CD4-positive, alpha-beta T cell treated with Interferon gamma for 1 hour (primary cell): Measurements from ENCODE around the gene IFITM5.

Experiments used
- DNase-seq: peaks from one replicate; pipeline ENCODE4 v3.0.0-alpha.2; 2020

IFITM5 gene

GRCh38 chr11:282171-282570, 17.2 kb downstream of the IFITM5 start:
- no peak for DNase-seq

GRCh38 chr11:281486-282161, 17.7 kb downstream of the IFITM5 start:
- no peak for DNase-seq

- peak; percentile 41 for DNase-seq
Observed at GRCh38 chr11:280706-281485, 18.4 kb downstream of the IFITM5 start.

- DNase-seq, result peak; percentile 51
Observed at GRCh38 chr11:279966-280705, 19.2 kb downstream of the IFITM5 start.

- DNase-seq, result no peak
Observed at GRCh38 chr11:279040-279965, 20.0 kb downstream of the IFITM5 start.

- no peak for DNase-seq
Observed at GRCh38 chr11:278001-278951, 21.1 kb downstream of the IFITM5 start, which contains the start of gene NLRP6. TSS of gene NLRP6 (plus strand) at chr11:278407. CDS start at chr11:278570, 163 bp downstream.

GRCh38 chr11:276219-276618, 23.1 kb downstream of the IFITM5 start:
- DNase-seq, result no peak

- no peak for DNase-seq
Observed at GRCh38 chr11:272931-273198, 26.5 kb downstream of the IFITM5 start.

GRCh38 chr11:272195-272930, 27.0 kb downstream of the IFITM5 start:
- DNase-seq, result no peak

GRCh38 chr11:271319-271715, 28.0 kb downstream of the IFITM5 start:
- no peak for DNase-seq

- no peak for DNase-seq
Observed at GRCh38 chr11:270451-271318, 28.6 kb downstream of the IFITM5 start.

GRCh38 chr11:269146-269890, 30.0 kb downstream of the IFITM5 start:
- peak; percentile 69 for DNase-seq

- peak; percentile 74 for DNase-seq
Observed at GRCh38 chr11:268716-269145, 30.6 kb downstream of the IFITM5 start.

GRCh38 chr11:267491-267994, 31.8 kb downstream of the IFITM5 start:
- DNase-seq, result peak; percentile 68

GRCh38 chr11:266676-267439, 32.5 kb downstream of the IFITM5 start:
- no peak for DNase-seq

GRCh38 chr11:261624-262023, 37.7 kb downstream of the IFITM5 start:
- DNase-seq, result no peak

- no peak for DNase-seq
Observed at GRCh38 chr11:259413-259812, 39.9 kb downstream of the IFITM5 start.
